ENCODE data around the gene FBXO44.
A peak's percentile ranks its signal among the peaks of the same experiment; 100 is the strongest.

The FBXO44 gene

DNA sequence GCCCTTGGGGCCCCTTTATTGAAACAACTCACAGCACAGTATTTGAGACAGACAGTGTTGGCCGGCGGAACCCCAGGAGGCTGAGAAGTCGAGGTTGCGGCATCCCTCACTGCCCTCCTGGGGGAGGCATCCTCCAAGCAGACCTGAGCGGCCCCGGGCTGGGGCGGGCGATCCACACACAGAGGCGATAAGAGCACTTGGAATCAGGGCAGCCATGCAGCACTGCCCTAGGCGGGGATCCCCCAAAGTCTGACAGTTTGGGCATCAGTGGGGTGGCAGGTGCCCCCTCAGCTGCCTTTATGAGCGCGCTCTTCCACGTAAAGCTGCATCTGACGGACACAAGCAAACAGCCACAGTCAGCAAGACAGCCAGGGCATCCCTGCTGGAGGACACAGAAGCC is 19.8 kb downstream of the FBXO44 start:
- Histone ChIP-seq H3K4me2 (ENCODE audit: low read length) (no peak overlapping the region), H3K27me3 (ENCODE audit: control insufficient read depth, low read length) (no peaks in the 10 kb centered on the region), H3K9me3 (ENCODE audit: control insufficient read depth, insufficient read depth, low read length) (no peaks in the 10 kb centered on the region), H3K4me1 (ENCODE audit: control insufficient read depth, low read length) (no peaks in the 10 kb centered on the region; the same call in 1 of the 2 replicates), H4K20me1 (ENCODE audit: control insufficient read depth, insufficient read depth, low read depth, low read length) (no peaks in the 10 kb centered on the region), H3F3A (ENCODE audit: control insufficient read depth, insufficient read depth) (no peaks in the 10 kb centered on the region), H3K9me2 (replicated peaks; ENCODE audit: control insufficient read depth, low read length) (no peaks in the 10 kb centered on the region), H3K79me2 (ENCODE audit: control insufficient read depth, low read length) (no peaks in the 10 kb centered on the region), H3K27ac (ENCODE audit: low read depth, low read length) (no peak overlapping the region), H3K4me3 (ENCODE audit: low read length) (no peak overlapping the region), H3K36me3 (ENCODE audit: control insufficient read depth, low read length) (peaks cover 36% of the 10 kb centered on the region)
- no peak for TF ChIP-seq CTCF (IDR thresholded peaks at IDR 0.05; ENCODE audit: low read depth, low read length, poor library complexity, severe bottlenecking)
- no peak for TF ChIP-seq EZH2phosphoT487 (IDR thresholded peaks at IDR 0.05; ENCODE audit: borderline replicate concordance, low read length)

DNA sequence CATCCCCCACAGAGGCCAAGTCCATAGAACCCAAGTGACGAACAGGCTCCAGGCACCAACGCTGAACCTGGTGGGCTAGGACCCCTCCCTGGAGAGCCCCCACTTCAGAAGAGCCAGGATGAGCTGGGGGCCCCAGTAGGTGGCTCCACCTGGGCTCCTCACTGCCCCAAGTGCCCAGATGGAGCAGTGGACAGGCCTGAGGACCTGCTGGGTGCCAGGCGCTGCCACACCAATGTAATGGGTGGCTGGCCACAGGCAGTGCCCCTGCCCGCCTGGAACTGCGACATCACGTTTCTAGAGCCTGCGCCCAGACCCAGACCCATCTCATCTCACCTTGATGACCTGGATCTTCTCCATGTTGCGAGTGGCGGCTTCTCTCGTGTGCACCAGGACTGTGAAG is 20.6 kb downstream of the FBXO44 start:
- H3K4me2 ChIP-seq (ENCODE audit: low read length), result no peak overlapping the region
- no peak overlapping the region for H3K4me3 ChIP-seq (ENCODE audit: low read length)
- H3K27ac ChIP-seq (ENCODE audit: low read depth, low read length), result no peak overlapping the region
- peaks cover 36% of the 10 kb centered on the region for H3K36me3 ChIP-seq (ENCODE audit: control insufficient read depth, low read length)
- H3K9me3 ChIP-seq (ENCODE audit: control insufficient read depth, insufficient read depth, low read length), result no peaks in the 10 kb centered on the region
- no peaks in the 10 kb centered on the region for H3K27me3 ChIP-seq (ENCODE audit: control insufficient read depth, low read length)
- H4K20me1 ChIP-seq (ENCODE audit: control insufficient read depth, insufficient read depth, low read depth, low read length), result no peaks in the 10 kb centered on the region
- no peaks in the 10 kb centered on the region for H3F3A ChIP-seq (ENCODE audit: control insufficient read depth, insufficient read depth)
- H3K9me2 ChIP-seq (replicated peaks; ENCODE audit: control insufficient read depth, low read length), result no peaks in the 10 kb centered on the region
- H3K4me1 ChIP-seq (ENCODE audit: control insufficient read depth, low read length), result peaks cover 2% of the 10 kb centered on the region
- H3K79me2 ChIP-seq (ENCODE audit: control insufficient read depth, low read length), result peaks cover 3% of the 10 kb centered on the region
- TF ChIP-seq CTCF (IDR thresholded peaks at IDR 0.05; ENCODE audit: low read depth, low read length, poor library complexity, severe bottlenecking), result no peak
- no peak for TF ChIP-seq EZH2phosphoT487 (IDR thresholded peaks at IDR 0.05; ENCODE audit: borderline replicate concordance, low read length)

- peak; percentile 21 for TF ChIP-seq CTCF (IDR thresholded peaks at IDR 0.05; ENCODE audit: low read depth, low read length, poor library complexity, severe bottlenecking)
- no peak for TF ChIP-seq EZH2phosphoT487 (IDR thresholded peaks at IDR 0.05; ENCODE audit: borderline replicate concordance, low read length)
- Histone ChIP-seq H3K9me2 (replicated peaks; ENCODE audit: control insufficient read depth, low read length) (no peaks in the 10 kb centered on the region), H3K4me3 (ENCODE audit: low read length) (no peak overlapping the region), H3K9me3 (ENCODE audit: control insufficient read depth, insufficient read depth, low read length) (no peaks in the 10 kb centered on the region), H3K27ac (ENCODE audit: low read depth, low read length) (no peak overlapping the region), H3F3A (ENCODE audit: control insufficient read depth, insufficient read depth) (peaks cover under 1% of the 10 kb centered on the region; the same call in 1 of the 2 replicates), H3K27me3 (ENCODE audit: control insufficient read depth, low read length) (no peaks in the 10 kb centered on the region), H4K20me1 (ENCODE audit: control insufficient read depth, insufficient read depth, low read depth, low read length) (no peaks in the 10 kb centered on the region), H3K36me3 (ENCODE audit: control insufficient read depth, low read length) (peaks cover 36% of the 10 kb centered on the region), H3K79me2 (ENCODE audit: control insufficient read depth, low read length) (peaks cover 7% of the 10 kb centered on the region), H3K4me2 (ENCODE audit: low read length) (no peak overlapping the region), H3K4me1 (ENCODE audit: control insufficient read depth, low read length) (peaks cover 4% of the 10 kb centered on the region)
Observed at GRCh38 chr1:11676386-11677103, 21.9 kb downstream of the FBXO44 start.

Measured in DOHH2 (cell line).